ENCODE data around the gene HNRNPF. TPM values are rescaled to one million over a fixed set of nuclear protein-coding genes. Genes with fewer than 3 reads are reported as not detected.
A peak's percentile ranks its signal among the peaks of the same experiment; 100 is the strongest.

Gene HNRNPF
- polyA plus RNA-seq, 2 of the 4 experiments (the other 2 are of a cell fraction): 228 to 271 TPM

DNA sequence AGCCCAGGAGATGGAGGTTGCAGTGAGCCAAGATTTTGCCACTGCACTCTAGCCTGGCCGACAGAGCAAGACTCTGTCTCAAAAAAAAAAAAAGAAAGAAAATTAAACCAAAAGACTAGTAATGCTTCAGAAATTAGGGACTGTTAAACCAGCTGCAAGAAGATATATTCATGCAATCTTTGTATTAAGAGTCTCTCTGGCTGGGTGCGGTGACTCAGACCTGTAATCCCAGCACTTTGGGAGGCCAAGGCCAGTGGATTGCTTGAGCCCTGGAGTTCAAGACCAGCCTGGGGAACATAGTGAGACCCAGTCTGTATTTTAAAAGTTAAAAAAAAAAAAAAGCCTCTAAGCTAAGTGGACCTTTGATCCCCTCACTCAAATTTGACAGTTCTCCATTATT lies 2.5 kb upstream of the HNRNPF start:
- Histone ChIP-seq H3K4me2 (no peak overlapping the region), H3K4me3 (no peak overlapping the region), H3K9me3 (no peaks in the 10 kb centered on the region), H3K4me1 (peaks cover 8% of the 10 kb centered on the region; the same call in 2 of the 3 replicates), H3K27ac (no peak overlapping the region)
- CTCF ChIA-PET: interaction anchor here (0.9 kb wide), 1 partner anchor 50 kb away, joined by 3 read pairs; no protein-coding TSS in a partner anchor
- WGBS (ENCODE audit: missing lambda C conversion rate): 89% methylated on average over 2 of the region's 2 CpGs
- POLR2A ChIA-PET: interaction anchor here (0.8 kb wide), 1 partner anchor 9 kb away, joined by 3 read pairs; no protein-coding TSS in a partner anchor
- TF ChIP-seq HOXB5 (CRISPR knock-in tag; IDR thresholded peaks at IDR 0.05) (no peak), NPAS2 (CRISPR knock-in tag; IDR thresholded peaks at IDR 0.05; ENCODE audit: borderline replicate concordance) (no peak)
- no peak for DNase-seq (ENCODE audit: low read depth in 1 of 2, low spot score in 1 of 2)
- FAIRE-seq: no peak
- no peak for ATAC-seq

DNA sequence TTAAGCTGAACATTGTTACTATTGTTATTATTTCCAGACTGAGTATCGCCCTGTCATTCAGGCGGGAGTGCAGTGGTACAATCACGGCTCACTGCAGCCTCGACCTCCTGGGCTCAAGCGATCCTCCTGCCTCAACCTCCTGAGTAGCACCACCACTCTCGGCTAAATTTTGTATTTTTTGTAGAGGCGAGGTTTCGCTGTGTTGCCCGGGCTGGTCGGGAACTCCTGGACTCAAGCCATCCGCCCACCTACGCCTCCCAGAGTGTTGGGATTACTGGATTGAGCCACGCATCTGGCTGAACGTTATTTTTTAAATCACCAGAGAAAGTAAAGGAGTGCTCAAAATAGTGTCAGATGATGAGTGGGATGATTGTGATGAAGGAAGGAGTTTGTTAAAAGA lies 1.4 kb upstream of the HNRNPF start:
- Histone ChIP-seq H3K4me1 (peaks cover 15% of the 10 kb centered on the region), H3K9me3 (no peaks in the 10 kb centered on the region), H3K4me2 (peak overlapping the region; percentile 79), H3K4me3 (peak overlapping the region; percentile 96), H3K27ac (peak overlapping the region; percentile 95)
- TF ChIP-seq JUN (IDR thresholded peaks at IDR 0.05): no peak
- no peak for TF ChIP-seq RFX5 (IDR thresholded peaks at IDR 0.05)
- TF ChIP-seq, protein P1, sequence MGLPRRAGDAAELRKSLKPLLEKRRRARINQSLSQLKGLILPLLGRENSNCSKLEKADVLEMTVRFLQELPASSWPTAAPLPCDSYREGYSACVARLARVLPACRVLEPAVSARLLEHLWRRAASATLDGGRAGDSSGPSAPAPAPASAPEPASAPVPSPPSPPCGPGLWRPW (IDR thresholded peaks at IDR 0.05): no peak
- TF ChIP-seq MYC (IDR thresholded peaks at IDR 0.05; ENCODE audit: borderline replicate concordance, low read length): no peak
- no peak for TF ChIP-seq NR3C1 (IDR thresholded peaks at IDR 0.05)
- TF ChIP-seq CBX8 (IDR thresholded peaks at IDR 0.05): no peak
- TF ChIP-seq POLR2A (IDR thresholded peaks at IDR 0.05; ENCODE audit: low read length): no peak
- TF ChIP-seq RAD21 (conservative IDR thresholded peaks at IDR 0.05 in 1 of 2, IDR thresholded peaks at IDR 0.05 in 1 of 2): no peak
- no peak for TF ChIP-seq EP300 (IDR thresholded peaks at IDR 0.05)
- TF ChIP-seq RARB (CRISPR knock-in tag; IDR thresholded peaks at IDR 0.05): no peak
- no peak for TF ChIP-seq NPAS2 (CRISPR knock-in tag; IDR thresholded peaks at IDR 0.05; ENCODE audit: borderline replicate concordance)
- TF ChIP-seq SREBF2 (IDR thresholded peaks at IDR 0.05): no peak
- no peak for TF ChIP-seq ZSCAN20 (CRISPR knock-in tag; IDR thresholded peaks at IDR 0.05)
- no peak for TF ChIP-seq SMC3 (IDR thresholded peaks at IDR 0.05)
- no peak for TF ChIP-seq ESRRA (IDR thresholded peaks at IDR 0.05; ENCODE audit: borderline replicate concordance, low read length)
- ATAC-seq (no peak), FAIRE-seq (no peak), DNase-seq (ENCODE audit: low read depth in 1 of 2, low spot score in 1 of 2) (no peak)
- ChIA-PET POLR2A (interaction anchor here (1.4 to 2.6 kb wide), 6 partner anchors 9 to 26 kb away, joined by 4 to 38 read pairs (median 17); partner anchors contain the start of gene ZNF487), CTCF (no interaction called here)
- WGBS (ENCODE audit: missing lambda C conversion rate): 83% methylated on average over 14 of the region's 14 CpGs

DNA sequence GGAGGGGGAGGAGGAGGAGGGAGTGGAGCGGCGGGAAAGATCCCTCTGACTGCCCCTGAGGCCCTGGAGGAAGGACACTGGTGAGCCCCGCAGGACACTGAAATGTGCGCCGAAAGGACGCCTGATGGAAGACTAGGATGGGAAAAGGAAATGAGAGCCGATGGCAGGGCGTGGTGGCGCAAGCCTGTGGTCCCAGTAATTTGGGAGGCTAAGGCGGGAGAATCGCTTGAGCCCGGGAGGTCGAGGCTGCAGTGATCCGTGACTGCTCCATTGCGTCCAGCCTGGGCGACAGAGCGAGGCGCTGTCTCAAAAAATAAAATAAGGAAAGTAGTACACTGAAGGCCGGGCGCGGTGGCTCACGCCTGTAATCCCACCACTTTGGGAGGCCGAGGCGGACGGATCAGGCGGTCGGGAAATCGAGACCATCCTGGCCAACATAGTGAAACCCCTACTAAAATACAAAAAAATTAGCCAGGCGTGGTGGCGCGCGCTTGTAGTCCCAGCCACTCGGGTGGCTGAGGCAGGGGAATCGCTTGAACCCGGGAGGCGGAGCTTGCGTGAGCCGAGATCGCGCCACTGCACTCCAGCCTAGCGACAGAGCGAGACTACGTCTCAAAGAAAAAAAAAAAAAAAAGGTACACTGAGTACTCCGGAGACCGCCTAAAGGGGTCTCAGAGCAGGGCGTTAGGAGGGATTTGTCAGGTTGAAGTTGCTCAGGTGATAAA lies 561 bp upstream of the HNRNPF start:
- POLR2A ChIA-PET: interaction anchor here (0.7 to 2.6 kb wide), 11 partner anchors 9 to 55 kb away, joined by 3 to 38 read pairs (median 4); partner anchors contain the start of gene ZNF487
- FAIRE-seq: no peak
- Histone ChIP-seq H3K4me3 (peak overlapping the region; percentile 96), H3K9me3 (no peaks in the 10 kb centered on the region), H3K27ac (peak overlapping the region; percentile 95), H3K4me2 (peak overlapping the region; percentile 79), H3K4me1 (peaks cover 23% of the 10 kb centered on the region)
- ATAC-seq: peak in 1 of 2 experiments; percentile 30; a peak in 3 of 6 replicates
- peak in 1 of 2 experiments; percentile 59 for DNase-seq (ENCODE audit: low read depth in 1 of 2, low spot score in 1 of 2)
- 2% methylated on average over 45 of the region's 46 CpGs for WGBS (ENCODE audit: missing lambda C conversion rate)
- CTCF ChIA-PET: no interaction called here
- peak; percentile 54; the same call in 1 of the 2 replicates for TF ChIP-seq PHF8 (IDR thresholded peaks at IDR 0.05; ENCODE audit: borderline replicate concordance, low read depth)
- TF ChIP-seq, protein P2, sequence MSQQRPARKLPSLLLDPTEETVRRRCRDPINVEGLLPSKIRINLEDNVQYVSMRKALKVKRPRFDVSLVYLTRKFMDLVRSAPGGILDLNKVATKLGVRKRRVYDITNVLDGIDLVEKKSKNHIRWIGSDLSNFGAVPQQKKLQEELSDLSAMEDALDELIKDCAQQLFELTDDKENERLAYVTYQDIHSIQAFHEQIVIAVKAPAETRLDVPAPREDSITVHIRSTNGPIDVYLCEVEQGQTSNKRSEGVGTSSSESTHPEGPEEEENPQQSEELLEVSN (IDR thresholded peaks at IDR 0.05; ENCODE audit: borderline replicate concordance, low read depth): peak; percentile 11; the same call in 1 of the 2 replicates
- TF ChIP-seq, protein P3, sequence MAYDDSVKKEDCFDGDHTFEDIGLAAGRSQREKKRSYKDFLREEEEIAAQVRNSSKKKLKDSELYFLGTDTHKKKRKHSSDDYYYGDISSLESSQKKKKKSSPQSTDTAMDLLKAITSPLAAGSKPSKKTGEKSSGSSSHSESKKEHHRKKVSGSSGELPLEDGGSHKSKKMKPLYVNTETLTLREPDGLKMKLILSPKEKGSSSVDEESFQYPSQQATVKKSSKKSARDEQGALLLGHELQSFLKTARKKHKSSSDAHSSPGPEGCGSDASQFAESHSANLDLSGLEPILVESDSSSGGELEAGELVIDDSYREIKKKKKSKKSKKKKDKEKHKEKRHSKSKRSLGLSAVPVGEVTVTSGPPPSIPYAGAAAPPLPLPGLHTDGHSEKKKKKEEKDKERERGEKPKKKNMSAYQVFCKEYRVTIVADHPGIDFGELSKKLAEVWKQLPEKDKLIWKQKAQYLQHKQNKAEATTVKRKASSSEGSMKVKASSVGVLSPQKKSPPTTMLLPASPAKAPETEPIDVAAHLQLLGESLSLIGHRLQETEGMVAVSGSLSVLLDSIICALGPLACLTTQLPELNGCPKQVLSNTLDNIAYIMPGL (CRISPR knock-in tag; IDR thresholded peaks at IDR 0.05; ENCODE audit: borderline replicate concordance): peak; percentile 88
- no peak for TF ChIP-seq ZC3H11A (IDR thresholded peaks at IDR 0.05)
- TF ChIP-seq TP53 (CRISPR knock-in tag; IDR thresholded peaks at IDR 0.05): peak; percentile 47; the same call in 1 of the 2 replicates
- peak; percentile 44; the same call in 1 of the 2 replicates for TF ChIP-seq POLR2A (IDR thresholded peaks at IDR 0.05; ENCODE audit: low read length)
- TF ChIP-seq FOSB (CRISPR knock-in tag; IDR thresholded peaks at IDR 0.05): peak; percentile 86
- TF ChIP-seq EHF (CRISPR knock-in tag; IDR thresholded peaks at IDR 0.05): peak; percentile 52; the same call in 1 of the 2 replicates
- TF ChIP-seq NPAS2 (CRISPR knock-in tag; IDR thresholded peaks at IDR 0.05; ENCODE audit: borderline replicate concordance): no peak
- TF ChIP-seq RCOR1 (IDR thresholded peaks at IDR 0.05; ENCODE audit: low read depth, low read length): no peak
- 0 out of 2 replicates have a peak, but pooled peaks have one; percentile 57 for TF ChIP-seq RARB (CRISPR knock-in tag; IDR thresholded peaks at IDR 0.05)
- TF ChIP-seq ZFP36 (IDR thresholded peaks at IDR 0.05; ENCODE audit: borderline replicate concordance, partially characterized antibody): no peak
- TF ChIP-seq JUN (IDR thresholded peaks at IDR 0.05): no peak; a peak in 1 of 5 replicates
- no peak for TF ChIP-seq FOXS1 (CRISPR knock-in tag; IDR thresholded peaks at IDR 0.05)
- TF ChIP-seq HOXB5 (CRISPR knock-in tag; IDR thresholded peaks at IDR 0.05): 0 out of 2 replicates have a peak, but pooled peaks have one; percentile 58
- TF ChIP-seq TFCP2L1 (CRISPR knock-in tag; IDR thresholded peaks at IDR 0.05): peak; percentile 85
- no peak for TF ChIP-seq KDM1A (IDR thresholded peaks at IDR 0.05; ENCODE audit: low read depth)
- TF ChIP-seq, protein P4, sequence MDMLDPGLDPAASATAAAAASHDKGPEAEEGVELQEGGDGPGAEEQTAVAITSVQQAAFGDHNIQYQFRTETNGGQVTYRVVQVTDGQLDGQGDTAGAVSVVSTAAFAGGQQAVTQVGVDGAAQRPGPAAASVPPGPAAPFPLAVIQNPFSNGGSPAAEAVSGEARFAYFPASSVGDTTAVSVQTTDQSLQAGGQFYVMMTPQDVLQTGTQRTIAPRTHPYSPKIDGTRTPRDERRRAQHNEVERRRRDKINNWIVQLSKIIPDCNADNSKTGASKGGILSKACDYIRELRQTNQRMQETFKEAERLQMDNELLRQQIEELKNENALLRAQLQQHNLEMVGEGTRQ (IDR thresholded peaks at IDR 0.05): no peak

Data from A549 (cell line).